ENCODE measurements around the gene HK3. TPM values are rescaled to one million over a fixed set of nuclear protein-coding genes. Genes with fewer than 3 reads are reported as not detected.

Gene HK3
- polyA plus RNA-seq, 3 donors: 0.38 to 0.72 (median 0.62) TPM

DNA sequence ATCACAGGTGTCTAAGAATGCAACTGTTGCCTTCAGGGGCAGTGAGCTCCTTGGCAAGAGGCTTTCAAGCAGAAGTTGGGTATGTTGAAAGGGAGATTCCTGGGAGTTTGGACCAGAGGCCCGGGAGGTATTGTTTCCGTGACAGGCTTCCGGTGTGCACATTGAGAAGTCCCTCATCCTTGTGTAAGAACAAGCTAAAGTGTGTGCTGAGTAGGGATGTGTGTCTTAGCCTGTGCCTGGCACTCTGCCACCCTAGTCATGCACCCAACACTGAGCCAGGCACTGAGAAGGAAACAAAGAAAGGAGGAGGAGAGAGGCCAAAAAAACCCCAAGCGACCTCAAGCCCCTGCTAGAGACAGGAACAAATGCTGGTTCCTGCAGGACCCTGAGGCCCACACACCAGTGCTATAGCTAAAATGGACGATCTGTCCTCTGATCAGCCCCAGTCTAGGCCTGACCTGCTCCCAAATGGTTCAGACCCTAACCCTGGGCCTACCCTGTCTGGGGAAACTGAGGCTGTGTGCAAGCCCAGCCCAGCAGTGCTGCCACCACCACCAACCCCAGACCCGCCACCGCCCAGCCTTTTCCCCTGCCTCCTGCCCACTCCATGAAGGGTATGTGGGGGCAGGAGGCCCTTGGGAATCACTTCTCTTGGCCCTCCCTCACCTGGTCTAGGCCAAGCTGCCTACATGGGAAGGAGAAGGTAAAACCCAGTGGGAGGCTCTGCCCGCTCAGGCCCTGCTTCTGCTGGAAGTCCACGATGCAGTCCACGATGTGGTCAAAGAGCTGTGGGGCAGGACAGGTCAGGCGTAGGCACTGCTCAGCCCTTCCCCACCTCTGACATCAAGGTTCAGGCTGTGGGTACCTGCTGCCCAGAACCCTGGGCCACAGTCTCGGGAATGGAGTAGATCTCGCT lies 12.6 kb downstream of the HK3 start:
- no peak for DNase-seq (ENCODE audit: low read depth in 3 of 3, low spot score in 2 of 3)

DNA sequence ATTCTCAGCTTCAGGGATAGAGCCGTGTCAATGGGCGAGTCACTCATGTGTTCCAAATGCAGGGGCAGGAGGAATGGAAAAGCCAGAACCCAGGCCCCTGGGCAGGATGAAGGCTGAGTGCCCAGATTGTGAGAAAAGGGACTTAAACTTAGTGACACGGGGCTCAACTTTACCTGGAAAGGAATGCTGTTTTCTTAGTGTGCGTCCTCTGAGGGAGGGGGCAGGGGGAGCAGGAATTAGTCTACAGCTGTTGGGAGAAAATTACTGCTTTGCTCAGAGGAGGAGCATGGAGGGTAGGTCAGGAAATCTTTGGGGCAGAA lies 14.6 kb downstream of the HK3 start:
- DNase-seq (ENCODE audit: low read depth in 3 of 3, low spot score in 2 of 3): no peak

DNA sequence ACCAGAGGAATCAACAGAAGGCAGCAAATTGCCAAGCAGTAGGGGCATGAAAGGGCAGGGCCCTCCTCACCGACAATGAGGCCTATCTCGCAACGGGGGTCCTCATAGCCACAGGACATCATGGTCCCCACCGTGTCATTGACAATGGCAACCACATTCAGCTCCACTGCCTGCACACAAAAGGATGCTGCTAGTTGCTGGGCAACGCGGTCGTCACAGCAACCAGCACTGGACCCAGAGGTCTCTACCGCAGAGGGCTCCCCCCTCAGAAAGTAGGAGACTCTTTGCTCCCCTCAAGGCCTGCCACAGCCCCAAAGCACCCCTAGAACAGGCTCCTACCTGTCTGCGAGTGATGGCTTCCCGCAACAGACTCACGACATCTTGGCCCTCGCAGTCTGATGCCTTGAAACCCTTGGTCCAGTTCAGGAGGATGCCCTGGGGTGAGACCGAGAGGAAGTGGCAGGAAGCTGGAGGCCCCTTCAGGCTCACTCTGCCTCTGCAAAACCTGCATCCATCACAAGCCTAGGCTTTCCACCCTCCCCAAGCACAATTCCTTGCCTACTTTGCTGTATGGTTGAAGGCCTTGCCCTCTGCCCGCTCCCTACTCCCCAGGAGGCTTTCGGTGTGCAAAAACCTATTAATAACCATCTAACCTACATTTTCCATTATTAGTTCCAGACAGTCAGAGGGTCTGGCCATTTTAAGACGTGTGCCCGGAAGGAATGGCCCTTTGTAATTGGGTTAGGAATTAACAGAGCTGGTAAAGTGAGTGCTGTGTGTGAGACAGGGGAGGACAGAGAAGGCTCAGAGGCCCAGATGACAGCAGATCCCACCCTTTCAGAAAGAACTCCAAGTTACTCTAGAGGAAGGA lies 15.2 kb downstream of the HK3 start:
- DNase-seq (ENCODE audit: low read depth in 3 of 3, low spot score in 2 of 3): no peak

DNA sequence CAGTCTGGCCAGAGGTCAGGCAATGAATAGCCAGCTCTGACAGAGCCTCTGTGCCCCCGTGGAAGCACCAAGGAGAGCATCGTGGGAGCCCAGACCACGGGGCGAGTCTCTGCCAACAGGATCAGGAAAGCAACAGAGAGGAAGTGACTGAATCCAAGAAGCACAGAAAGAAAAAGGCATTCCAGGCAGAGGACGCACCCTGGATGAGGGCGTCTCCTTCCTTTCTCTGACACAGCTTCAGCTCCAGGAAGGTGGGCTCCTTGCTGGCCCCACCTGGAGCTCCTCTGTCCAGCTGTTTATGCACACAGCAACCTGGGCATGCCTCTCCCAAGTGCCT lies 16.6 kb downstream of the HK3 start:
- no peak for DNase-seq (ENCODE audit: low read depth in 3 of 3, low spot score in 2 of 3)

DNA sequence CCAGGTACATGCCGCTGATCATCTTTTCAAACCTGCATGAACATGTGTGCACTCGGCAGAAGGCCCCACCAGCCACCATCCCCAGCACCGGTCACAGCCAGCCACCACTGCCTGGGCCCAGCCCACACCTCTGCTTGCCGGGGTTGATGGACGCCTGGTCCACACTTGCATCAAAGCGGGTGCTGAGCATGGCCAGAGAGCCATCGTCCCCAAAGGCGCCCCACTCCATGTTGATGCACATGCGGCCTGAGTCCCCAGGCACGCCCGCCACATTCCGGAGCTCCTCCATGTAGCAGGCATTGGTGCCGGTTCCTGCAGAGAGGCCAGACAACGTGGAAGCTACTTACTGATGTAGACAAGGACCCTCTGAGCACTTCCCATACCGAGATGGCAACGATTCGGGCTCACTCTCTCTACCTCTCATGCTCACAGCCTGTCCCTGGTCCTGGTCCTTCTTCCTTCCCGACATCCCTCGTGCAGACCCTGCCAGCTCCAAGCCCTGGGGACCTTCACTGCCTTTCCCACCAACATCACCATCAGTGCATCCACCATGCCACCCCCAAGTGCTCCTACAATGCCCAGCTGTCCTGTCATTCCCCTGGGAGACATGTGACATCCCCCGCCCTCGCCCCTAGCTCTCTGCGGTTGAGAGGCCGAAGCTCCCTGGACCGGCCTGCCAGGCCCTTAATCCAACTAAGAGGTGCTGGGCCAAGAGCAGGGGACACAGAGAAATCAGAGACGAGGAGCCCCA lies 17.2 kb downstream of the HK3 start:
- no peak for DNase-seq (ENCODE audit: low read depth in 3 of 3, low spot score in 2 of 3)

DNA sequence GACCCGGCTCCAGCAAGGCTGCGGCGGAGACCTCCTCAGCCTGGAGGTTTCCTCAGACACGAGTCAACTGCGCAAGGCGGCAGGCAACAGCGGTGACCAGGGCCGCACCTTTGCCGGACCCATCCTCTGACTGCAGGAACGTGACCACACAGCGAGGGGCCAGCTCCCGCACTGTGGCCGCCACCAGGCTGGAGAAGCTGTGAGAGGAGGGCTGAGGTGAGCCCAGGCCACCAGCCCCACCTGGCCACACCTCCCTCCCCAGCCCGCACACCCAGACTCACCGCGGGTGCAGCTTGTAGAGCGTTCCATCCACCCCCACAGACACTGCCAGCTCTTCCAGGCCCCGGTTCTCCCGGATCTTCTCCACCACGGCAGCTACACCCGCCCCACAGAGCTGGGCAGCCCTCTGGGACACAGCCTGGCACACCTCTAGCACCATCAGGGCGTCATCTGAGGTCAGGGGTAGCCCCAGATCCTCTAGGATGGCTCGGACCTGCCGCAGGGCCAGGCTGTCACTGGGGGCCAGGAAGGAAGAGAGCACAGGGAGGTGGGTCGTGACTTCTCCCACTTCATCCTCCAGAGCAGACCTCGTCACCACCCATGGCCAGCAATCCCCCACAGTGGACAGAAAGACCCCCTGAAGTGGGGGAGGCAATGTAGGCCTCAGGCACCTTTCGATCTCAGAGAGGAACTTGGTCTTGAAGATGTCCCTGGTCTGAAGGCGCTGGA lies 18.0 kb downstream of the HK3 start:
- DNase-seq (ENCODE audit: low read depth in 3 of 3, low spot score in 2 of 3): no peak

DNA sequence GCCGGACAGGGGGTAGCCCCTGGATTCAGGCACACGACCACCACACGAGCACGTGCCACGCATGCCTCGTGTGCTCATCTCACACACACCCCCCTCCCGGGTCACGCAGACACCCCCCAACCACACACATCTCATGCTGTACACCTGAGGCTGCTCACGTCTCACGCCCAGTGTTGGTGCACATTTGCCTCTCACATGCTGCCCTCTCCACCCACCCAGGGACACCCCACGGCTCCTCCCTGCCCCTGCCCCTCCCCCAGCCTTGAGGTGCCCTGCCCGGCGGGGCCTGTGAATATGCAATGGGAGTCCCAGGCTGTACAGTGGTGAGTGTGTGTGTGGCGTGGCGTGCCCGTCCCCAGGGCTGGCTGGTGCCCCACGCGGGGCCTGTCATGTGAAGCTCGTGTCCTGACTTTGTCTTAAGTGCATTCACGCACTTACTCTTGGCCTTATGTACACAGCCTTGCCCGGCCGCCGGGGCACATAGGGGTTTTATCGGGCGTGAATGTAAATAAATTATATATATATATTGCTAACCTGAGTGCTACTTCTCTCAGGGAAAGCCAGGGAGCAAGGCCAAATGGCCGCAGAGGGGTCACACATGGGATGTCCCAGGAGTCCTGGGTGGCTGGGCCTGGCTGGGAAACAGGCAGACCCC lies 18.7 kb downstream of the HK3 start:
- no peak for DNase-seq (ENCODE audit: low read depth in 3 of 3, low spot score in 2 of 3)

DNA sequence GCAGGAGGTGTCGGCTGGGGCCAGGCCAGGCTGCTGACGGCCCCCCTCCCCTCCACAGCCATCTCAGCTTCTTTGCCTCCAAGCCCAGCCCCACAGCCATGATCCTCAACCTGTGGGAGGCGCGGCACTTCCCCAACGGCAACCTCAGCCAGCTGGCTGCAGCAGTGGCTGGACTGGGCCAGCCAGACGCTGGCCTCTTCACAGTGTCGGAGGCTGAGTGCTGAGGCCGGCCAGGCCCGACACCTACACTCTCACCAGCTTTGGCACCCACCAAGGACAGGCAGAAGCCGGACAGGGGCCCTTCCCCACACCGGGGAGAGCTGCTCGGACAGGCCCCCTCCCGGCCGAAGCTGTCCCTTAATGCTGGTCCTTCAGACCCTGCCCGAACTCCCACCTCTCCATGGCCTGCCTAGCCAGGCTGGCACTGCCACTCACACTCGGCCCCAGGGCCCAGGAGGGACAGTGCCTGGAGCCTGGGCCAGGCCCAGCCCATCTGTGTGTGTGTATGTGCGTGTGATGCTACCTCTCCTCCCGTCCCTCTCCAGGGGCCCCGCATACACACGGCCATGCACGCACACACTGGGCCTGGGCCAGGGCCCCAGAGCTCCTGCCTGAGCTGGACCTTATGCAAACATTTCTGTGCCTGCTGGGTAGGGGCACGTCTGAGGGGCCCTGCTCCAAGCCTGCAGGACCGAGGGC lies 19.3 kb downstream of the HK3 start:
- no peak for DNase-seq (ENCODE audit: low read depth in 3 of 3, low spot score in 2 of 3)

DNA sequence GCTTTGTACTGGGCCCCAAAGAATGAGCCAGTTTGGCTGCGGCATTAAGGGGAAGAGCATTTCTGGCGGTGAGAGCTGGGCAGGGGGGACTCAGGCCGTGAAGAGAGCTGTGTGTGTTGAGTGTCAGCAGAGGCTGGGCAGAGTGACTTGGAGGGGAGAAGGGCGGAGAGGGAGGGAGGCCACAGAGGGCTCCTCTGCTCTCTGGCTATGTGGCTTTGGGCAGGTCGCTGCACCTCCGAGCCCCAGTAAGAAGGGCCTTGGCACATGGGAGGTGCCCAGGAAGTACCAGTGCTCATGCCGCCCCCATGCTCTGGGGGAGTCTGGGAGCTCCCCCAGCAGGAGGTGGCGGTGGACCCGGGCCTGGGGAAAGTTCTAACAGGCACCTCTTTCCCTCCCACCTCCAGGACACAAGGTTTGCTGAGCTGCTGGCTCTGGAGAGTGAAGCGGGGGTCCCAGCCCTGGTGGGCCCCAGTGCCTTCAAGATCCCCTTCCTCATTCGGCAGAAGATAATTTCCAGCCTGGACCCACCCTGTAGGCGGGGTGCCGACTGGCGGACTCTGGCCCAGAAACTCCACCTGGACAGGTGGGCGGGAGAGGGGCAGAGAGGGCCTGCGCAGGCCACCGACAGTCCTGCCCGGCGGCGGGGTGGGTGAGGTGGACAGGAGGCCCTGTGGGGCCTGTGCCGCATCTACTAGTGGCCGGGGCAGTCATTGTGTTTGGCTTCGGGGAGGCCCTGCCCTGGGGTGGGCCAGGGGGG lies 20.1 kb downstream of the HK3 start:
- no peak for DNase-seq (ENCODE audit: low read depth in 3 of 3, low spot score in 2 of 3)

DNA sequence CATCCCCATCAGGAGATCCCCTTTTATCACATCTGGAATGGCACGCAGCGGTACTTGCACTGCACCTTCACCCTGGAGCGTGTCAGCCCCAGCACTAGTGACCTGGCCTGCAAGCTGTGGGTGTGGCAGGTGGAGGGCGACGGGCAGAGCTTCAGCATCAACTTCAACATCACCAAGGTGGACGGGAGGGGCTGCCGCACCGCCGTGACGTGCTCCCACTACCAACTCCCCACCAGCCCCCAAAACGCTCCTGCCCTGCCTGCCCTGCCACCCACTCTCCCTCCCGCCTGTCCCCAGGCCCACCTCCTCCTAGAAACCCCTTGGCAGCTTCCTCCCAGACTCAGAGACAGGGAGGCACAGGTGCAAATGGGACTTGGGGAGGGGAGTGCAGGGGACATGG lies 20.7 kb downstream of the HK3 start:
- no peak for DNase-seq (ENCODE audit: low read depth in 3 of 3, low spot score in 2 of 3)

DNA sequence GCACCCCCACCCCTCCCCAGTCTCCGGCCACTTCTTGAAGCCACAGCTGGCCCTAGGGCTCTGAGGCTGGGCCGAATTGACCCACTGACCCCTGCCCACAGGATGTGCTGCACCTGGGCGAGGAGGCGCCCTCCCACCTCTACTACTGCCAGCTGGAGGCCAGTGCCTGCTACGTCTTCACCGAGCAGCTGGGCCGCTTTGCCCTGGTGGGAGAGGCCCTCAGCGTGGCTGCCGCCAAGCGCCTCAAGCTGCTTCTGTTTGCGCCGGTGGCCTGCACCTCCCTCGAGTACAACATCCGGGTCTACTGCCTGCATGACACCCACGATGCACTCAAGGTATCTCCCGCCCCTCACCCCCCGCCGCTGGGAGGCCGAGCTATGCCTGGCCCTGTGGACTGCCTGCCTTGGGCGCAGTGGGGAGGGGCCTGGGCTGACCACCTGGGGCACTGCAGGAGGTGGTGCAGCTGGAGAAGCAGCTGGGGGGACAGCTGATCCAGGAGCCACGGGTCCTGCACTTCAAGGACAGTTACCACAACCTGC lies 21.3 kb downstream of the HK3 start:
- no peak for DNase-seq (ENCODE audit: low read depth in 3 of 3, low spot score in 2 of 3)

DNA sequence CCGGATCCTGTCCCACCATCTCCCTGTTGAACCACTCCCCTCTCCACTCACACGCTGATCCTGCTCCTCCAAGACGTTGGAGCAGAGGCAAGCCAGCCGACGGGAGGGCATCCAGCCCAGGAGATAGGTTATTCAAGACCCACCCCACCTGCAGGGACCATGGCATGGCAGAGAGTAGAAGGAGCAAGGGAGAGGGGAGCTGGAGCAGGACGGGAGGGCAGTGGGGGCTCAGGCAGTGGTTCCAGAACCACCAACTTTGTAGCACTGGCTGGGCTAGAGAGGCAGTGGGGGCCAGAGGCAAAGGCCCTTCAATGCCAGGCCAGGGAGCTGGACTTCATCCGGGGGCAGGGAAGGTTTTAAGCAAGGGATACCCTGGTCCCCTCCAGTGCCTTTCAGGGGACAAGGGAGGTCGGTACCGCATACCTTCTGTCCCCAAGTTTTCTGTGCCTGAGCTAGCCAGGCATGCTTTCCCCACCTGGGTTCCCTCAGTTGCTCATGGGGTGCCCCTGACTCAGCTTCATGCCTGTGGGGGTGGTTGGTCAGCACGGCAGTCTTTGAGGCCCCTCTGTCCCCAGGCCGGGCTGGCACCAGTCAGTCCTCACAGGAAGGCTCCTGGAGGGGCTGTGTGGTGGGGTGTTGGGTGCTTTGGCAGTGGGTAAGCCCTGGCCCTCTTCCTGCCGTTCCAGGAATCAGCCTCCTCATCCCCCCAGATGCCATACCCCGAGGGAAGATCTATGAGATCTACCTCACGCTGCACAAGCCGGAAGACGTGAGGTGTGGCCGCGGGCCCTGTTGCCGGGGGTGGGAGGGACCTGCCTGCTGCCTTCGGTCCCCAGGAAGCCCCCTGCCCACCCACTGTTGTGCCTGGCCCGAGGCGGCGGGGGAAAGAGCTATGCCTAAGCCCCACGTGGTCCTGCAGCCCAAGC lies 22.4 kb downstream of the HK3 start:
- DNase-seq (ENCODE audit: low read depth in 3 of 3, low spot score in 2 of 3): no peak

DNA sequence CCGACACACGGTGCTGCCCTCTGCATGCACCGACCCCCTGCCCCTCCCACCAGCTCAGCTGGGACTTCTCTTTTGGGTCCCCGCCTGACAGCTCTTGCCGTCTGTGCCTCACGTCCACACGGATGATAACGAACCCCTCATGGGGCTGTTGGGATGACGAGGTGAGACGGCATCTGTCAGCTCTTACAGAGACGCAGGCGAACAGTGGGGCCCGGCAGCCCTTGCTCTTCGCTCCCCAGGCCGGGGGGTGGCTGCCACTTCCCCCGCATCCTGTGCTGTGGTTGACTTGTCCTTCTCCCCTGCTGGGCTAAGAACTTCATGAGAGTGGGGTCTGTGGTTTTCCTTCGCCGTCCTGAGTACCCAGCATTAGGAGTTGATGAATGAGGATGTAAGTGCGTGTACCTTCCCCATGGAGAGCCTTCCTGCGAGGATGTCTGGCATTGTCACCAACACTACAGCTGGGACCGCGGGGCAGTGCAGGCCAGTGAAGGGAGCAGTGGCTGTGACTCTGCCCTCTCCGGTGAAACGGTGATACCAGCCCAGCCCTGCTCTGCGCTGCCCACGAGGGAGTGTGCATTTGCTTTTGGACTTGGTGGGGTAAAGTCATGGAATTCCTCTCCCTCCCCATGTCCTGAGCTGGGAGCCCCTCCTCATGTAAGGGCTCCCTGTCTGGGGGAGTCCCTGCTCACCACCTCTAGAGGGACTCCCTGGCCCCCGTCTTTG lies 23.2 kb downstream of the HK3 start:
- no peak for DNase-seq (ENCODE audit: low read depth in 3 of 3, low spot score in 2 of 3)

DNA sequence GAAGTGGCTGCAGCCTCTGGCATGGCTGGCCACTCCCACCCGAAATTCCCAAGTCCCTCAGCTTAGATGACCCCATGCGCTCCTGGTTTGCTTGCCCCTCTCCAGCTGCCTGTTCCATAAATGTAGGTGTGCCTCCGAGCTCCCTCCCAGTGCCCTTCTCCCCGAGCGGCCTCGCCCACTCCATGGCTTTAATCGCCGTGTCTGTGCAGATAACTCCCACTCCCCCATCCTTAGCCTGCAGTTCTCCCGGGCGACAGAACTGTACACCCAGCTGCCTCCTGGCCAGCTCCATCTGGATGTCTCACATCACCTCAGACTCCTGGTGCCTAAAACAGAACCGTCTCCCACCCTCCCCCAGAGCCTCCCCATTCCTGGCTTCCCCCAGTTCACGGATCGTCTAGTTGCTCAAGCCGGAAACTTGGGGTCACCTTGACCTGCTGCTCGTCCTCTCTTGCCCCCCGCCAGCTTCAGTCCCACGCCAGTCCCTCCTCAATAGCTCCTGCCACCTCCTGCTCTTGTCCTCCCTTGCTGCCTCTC lies 24.1 kb downstream of the HK3 start:
- DNase-seq (ENCODE audit: low read depth in 3 of 3, low spot score in 2 of 3): no peak

DNA sequence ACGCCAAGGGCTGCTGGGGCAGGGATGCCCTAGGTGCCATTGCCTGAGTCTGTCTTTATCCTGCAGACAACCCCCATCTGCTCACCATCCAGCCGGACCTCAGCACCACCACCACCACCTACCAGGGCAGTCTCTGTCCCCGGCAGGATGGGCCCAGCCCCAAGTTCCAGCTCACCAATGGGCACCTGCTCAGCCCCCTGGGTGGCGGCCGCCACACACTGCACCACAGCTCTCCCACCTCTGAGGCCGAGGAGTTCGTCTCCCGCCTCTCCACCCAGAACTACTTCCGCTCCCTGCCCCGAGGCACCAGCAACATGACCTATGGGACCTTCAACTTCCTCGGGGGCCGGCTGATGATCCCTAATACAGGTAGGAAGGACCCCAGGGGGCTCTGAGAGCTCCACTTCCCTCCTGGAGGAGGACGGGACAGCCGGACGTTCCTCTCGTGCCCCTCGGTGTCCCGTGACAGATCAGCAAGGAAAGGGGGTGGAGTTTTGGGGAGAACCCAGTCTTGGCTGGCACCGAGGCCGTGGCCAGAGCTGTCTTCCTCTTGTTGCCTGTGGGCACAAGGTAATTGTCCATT lies 24.9 kb downstream of the HK3 start:
- no peak for DNase-seq (ENCODE audit: low read depth in 3 of 3, low spot score in 2 of 3)

DNA sequence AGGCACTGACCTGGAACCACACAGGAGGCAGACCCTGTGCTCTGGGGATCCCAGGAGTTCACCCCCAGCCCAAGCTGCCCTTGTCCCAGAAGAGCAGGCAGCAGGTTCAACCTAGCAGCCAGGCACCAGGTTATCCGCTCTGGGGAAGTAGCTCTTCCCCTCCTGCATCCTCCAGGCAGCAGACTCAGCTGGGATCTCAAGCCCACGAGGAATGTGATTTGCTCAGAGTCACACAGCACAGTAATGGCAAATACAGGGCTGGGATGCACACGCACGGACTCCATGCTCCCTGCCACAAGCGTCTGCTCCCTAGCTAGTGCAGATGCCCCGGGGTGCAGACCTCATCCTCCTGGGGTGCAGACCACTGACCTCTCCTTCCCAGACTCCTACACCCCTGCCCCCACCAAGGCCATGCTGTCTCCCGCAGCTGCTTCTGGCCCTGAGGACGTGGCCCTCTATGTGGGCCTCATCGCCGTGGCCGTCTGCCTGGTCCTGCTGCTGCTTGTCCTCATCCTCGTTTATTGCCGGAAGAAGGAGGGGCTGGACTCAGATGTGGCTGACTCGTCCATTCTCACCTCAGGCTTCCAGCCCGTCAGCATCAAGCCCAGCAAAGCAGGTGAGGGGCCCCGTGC lies 25.5 kb downstream of the HK3 start:
- no peak for DNase-seq (ENCODE audit: low read depth in 3 of 3, low spot score in 2 of 3)

All from right renal cortex interstitium (tissue), 3 donors.